ENCODE data around the gene MYO10. TPM values are rescaled to one million over a fixed set of nuclear protein-coding genes. Genes with fewer than 3 reads are reported as not detected.
"Not testable (repeated sequence)": the region's sequence is repeated elsewhere in the genome, so short reads cannot be mapped to it uniquely, and the experiment has no call there.

MYO10 gene
- total RNA-seq, 1 donor from 2014 or later, result 23.1 TPM

DNA sequence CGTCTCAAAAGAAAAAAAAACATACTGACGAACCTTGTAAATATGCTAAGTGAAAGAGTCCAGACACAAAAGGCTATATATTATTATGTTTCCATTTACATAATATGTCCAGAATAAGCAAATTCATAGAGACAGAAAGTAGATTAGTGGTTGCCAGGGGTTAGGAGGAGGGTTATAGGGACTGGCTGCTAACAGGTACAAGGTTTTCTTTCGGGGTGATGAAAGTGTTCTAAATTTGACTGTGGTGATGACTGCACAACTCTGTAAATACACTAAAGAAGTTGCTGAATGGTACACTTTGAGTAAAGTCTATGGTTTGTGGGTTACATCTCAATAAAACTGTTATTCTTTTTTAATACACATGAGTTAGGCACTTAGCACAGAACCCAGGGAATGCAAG is 98.8 kb downstream of the MYO10 start:
- peaks cover 8% of the 10 kb centered on the region for H3K4me1 Mint-ChIP-seq (ENCODE audit: low read depth, unreplicated experiment)
- H3K36me3 Mint-ChIP-seq (ENCODE audit: unreplicated experiment), result no peaks in the 10 kb centered on the region
- H3K4me3 Mint-ChIP-seq (ENCODE audit: unreplicated experiment), result no peak overlapping the region

GRCh38 chr5:16834029-16834428 is 102.1 kb downstream of the MYO10 start:
- no peak for DNase-seq
- TF ChIP-seq, protein P1, sequence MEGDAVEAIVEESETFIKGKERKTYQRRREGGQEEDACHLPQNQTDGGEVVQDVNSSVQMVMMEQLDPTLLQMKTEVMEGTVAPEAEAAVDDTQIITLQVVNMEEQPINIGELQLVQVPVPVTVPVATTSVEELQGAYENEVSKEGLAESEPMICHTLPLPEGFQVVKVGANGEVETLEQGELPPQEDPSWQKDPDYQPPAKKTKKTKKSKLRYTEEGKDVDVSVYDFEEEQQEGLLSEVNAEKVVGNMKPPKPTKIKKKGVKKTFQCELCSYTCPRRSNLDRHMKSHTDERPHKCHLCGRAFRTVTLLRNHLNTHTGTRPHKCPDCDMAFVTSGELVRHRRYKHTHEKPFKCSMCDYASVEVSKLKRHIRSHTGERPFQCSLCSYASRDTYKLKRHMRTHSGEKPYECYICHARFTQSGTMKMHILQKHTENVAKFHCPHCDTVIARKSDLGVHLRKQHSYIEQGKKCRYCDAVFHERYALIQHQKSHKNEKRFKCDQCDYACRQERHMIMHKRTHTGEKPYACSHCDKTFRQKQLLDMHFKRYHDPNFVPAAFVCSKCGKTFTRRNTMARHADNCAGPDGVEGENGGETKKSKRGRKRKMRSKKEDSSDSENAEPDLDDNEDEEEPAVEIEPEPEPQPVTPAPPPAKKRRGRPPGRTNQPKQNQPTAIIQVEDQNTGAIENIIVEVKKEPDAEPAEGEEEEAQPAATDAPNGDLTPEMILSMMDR (IDR thresholded peaks at IDR 0.05; ENCODE audit: partially characterized antibody, unreplicated experiment), result no peak
- no peaks in the 10 kb centered on the region for H3K9me3 Mint-ChIP-seq (ENCODE audit: unreplicated experiment)
- no peak overlapping the region for H3K27ac Mint-ChIP-seq (ENCODE audit: unreplicated experiment)
- no peak overlapping the region for H3K4me3 Mint-ChIP-seq (ENCODE audit: unreplicated experiment)
- H3K36me3 Mint-ChIP-seq (ENCODE audit: unreplicated experiment), result no peaks in the 10 kb centered on the region
- H3K4me1 Mint-ChIP-seq (ENCODE audit: low read depth, unreplicated experiment), result peaks cover 12% of the 10 kb centered on the region
- H3K27me3 Mint-ChIP-seq (ENCODE audit: unreplicated experiment), result no peaks in the 10 kb centered on the region

More for the DNA sequence above, 98.8 kb downstream of the MYO10 start:
- H3K9me3 Mint-ChIP-seq (ENCODE audit: unreplicated experiment), result peaks cover 1% of the 10 kb centered on the region
- no peak for DNase-seq
- no peaks in the 10 kb centered on the region for H3K27me3 Mint-ChIP-seq (ENCODE audit: unreplicated experiment)
- no peak overlapping the region for H3K27ac Mint-ChIP-seq (ENCODE audit: unreplicated experiment)
- TF ChIP-seq, protein P1 (IDR thresholded peaks at IDR 0.05; ENCODE audit: partially characterized antibody, unreplicated experiment), result no peak

DNA sequence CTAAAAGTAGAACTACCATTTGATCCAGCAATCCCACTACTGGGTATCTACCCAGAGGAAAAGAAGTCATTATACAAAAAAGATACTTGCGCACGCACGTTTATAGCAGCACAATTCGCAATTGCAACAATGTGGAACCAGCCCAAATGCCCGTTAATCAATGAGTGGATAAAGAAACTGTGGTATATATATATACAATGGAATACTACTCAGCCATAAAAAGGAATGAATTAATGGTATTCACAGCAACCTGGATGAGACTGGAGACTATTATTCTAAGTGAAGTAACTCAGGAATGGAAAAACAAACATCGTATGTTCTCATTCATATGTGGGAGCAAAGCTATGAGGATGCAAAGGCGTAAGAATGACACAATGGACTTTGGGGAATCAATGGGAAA is 104.8 kb downstream of the MYO10 start:
- DNase-seq; H3K27ac Mint-ChIP-seq (ENCODE audit: unreplicated experiment); H3K36me3 Mint-ChIP-seq (ENCODE audit: unreplicated experiment); H3K9me3 Mint-ChIP-seq (ENCODE audit: unreplicated experiment); H3K4me3 Mint-ChIP-seq (ENCODE audit: unreplicated experiment); H3K27me3 Mint-ChIP-seq (ENCODE audit: unreplicated experiment); H3K4me1 Mint-ChIP-seq (ENCODE audit: low read depth, unreplicated experiment): not testable (repeated sequence)

DNA sequence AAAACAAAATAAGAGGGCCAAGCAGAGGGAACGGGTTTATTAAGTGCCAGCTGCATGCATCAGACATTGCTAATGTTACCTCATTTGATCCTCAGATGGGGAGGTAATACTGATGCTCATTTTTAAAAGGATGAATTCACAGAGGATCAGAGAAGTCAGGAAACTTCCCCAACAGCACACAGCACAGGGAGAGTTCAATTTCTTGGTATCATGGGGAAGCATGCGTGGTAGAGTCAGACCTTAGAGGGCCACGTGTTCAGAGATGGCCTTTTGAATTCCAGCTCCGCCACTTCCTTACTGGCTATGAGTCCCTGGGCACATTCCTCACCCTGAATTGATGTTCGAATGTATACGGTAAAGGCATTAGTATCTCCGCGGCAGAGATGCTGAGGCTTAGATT is 108.3 kb downstream of the MYO10 start:
- no peaks in the 10 kb centered on the region for H3K9me3 Mint-ChIP-seq (ENCODE audit: unreplicated experiment)
- no peaks in the 10 kb centered on the region for H3K27me3 Mint-ChIP-seq (ENCODE audit: unreplicated experiment)
- no peak for DNase-seq
- H3K27ac Mint-ChIP-seq (ENCODE audit: unreplicated experiment), result no peak overlapping the region
- TF ChIP-seq, protein P1 (IDR thresholded peaks at IDR 0.05; ENCODE audit: partially characterized antibody, unreplicated experiment), result no peak
- no peak overlapping the region for H3K4me3 Mint-ChIP-seq (ENCODE audit: unreplicated experiment)
- no peaks in the 10 kb centered on the region for H3K36me3 Mint-ChIP-seq (ENCODE audit: unreplicated experiment)
- peaks cover 11% of the 10 kb centered on the region for H3K4me1 Mint-ChIP-seq (ENCODE audit: low read depth, unreplicated experiment)

GRCh38 chr5:16826379-16827125 is 109.5 kb downstream of the MYO10 start:
- Mint-ChIP-seq H3K4me3 (ENCODE audit: unreplicated experiment) (no peak overlapping the region), H3K9me3 (ENCODE audit: unreplicated experiment) (no peaks in the 10 kb centered on the region), H3K36me3 (ENCODE audit: unreplicated experiment) (no peaks in the 10 kb centered on the region), H3K27ac (ENCODE audit: unreplicated experiment) (no peak overlapping the region), H3K4me1 (ENCODE audit: low read depth, unreplicated experiment) (peaks cover 11% of the 10 kb centered on the region), H3K27me3 (ENCODE audit: unreplicated experiment) (no peaks in the 10 kb centered on the region)
- DNase-seq, result no peak
- TF ChIP-seq, protein P1 (IDR thresholded peaks at IDR 0.05; ENCODE audit: partially characterized antibody, unreplicated experiment), result no peak

Data from glutamatergic neuron (in vitro differentiated cells).